Measurements from ENCODE around the gene CCDC106.

Gene CCDC106

DNA sequence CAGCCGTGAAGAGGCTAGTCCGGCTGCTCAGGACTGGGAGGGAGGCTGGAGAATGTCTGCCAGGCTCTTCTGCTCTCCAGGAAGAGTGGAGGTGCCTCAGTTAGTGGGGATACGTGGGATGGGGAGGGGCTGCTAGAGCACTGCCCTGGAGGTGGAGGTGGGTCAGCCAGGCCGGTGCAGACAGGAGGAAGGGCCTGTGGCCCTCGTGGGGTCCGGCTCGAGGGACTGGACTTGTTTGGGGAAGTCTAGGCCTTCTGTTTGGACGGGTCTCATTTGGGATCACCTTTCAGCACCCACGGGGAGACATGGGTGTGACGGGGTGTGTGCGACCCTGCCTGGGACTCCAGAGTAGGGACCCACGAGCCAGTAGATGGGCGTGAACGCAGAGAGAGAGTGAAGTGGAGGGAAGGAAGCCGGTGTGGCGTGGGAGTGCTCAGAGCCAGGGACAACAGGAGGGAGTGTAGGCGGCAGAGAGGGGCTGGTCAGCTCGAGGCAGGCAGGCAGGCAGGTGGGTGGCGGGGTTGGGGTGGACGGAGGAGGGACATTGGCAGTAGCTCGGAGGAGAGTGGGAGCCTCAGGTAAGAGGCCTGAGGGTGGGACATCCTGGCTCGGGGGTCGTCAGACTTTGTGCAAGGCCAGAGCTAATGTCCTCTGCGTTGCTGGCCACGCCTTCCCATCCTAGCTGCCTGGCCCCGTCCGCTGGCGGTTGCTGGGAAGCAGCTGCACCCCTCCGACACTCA is 38.5 kb downstream of the CCDC106 start:
- no peak for DNase-seq

DNA sequence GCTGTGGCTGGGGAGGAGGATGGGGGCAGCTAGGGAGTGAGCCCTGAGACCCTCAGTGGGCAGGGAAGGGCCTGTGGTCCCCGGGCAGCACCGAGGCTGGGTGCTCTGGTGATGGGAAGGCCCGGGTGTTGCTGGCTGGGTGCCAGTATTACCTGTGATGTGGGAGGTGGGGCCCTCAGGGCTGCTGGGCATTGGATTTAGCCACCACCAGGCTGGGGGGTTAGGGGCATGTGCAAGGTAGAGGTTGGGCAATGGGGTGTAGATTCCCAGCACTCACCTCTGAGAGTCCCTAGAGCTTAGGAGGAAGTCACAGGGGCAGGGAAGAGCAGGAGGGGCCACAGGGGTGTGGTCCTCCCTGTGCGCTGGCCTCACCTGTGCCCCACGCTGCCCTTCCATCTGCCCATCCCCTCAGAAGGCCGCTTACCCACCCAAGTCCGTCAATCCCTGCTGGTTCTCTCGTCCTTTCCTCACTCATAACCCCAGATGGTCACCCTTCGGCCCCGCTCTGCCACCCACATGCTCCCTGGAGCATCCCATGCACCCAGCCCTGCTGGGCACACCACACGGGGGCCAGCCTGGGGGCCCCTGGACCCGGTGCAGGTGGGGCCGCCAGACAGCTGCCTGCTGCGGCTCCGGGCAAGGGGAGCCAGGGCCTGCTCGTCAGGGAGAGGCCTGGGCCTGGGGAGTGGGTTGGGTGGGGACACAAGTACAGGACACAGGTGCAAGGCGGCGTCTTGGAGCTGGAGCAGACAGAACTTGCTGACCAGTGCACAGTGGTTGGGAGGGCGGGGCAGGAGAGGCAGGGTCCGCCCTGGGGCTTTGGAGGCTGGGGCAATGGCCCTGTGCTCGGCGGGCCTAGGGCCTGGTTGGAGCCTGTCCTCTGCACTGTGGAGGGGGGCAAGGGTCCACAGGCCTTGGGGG is 39.5 kb downstream of the CCDC106 start:
- no peak for DNase-seq

GRCh38 chr19:55688422-55689218 is 40.6 kb downstream of the CCDC106 start:
- no peak for DNase-seq

- DNase-seq = no peak
Measured at GRCh38 chr19:55689411-55690108, 41.5 kb downstream of the CCDC106 start.

DNA sequence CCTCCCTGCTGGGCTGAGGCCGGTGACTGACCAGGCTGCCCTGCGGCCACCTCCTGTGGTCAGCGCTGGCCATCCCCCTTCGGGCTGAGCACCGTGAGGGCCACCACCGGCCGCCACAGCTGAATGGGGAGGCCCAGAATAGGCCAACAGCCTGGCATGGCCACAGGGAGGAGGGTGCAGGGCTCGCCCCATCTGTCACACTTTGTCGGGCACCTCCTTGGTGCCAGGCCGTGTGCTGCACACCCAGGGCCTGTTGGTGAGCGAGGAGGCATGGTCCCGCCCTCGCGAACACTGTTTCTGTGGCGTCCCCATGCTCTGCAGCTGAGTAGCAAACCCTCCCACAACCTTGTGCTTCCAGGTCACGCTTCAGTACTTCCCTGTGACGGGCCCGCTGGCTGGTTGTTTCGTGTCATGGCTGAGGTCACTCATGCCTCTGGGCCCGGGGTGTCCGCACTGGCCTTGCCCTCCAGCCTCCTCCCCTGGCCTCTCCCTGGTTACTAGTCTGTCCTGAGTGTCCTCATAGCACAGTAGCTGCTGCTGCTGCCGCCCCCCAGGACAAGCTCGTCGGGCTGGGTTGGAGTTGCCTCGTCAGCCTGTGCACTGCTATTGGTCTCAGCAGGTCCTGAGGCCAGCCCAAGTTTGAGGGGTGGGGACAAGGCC is 42.2 kb downstream of the CCDC106 start:
- no peak for DNase-seq

GRCh38 chr19:55690769-55691545 is 42.9 kb downstream of the CCDC106 start:
- no peak for DNase-seq

- DNase-seq = no peak
Measured at GRCh38 chr19:55691561-55692481, 43.8 kb downstream of the CCDC106 start.

- no peak for DNase-seq
Measured at GRCh38 chr19:55692681-55693081, 44.7 kb downstream of the CCDC106 start.

GRCh38 chr19:55693336-55693974 is 45.4 kb downstream of the CCDC106 start:
- DNase-seq = no peak

GRCh38 chr19:55694241-55694655 is 46.2 kb downstream of the CCDC106 start:
- DNase-seq = no peak

- no peak for DNase-seq
Measured at GRCh38 chr19:55694656-55695491, 46.9 kb downstream of the CCDC106 start.

DNA sequence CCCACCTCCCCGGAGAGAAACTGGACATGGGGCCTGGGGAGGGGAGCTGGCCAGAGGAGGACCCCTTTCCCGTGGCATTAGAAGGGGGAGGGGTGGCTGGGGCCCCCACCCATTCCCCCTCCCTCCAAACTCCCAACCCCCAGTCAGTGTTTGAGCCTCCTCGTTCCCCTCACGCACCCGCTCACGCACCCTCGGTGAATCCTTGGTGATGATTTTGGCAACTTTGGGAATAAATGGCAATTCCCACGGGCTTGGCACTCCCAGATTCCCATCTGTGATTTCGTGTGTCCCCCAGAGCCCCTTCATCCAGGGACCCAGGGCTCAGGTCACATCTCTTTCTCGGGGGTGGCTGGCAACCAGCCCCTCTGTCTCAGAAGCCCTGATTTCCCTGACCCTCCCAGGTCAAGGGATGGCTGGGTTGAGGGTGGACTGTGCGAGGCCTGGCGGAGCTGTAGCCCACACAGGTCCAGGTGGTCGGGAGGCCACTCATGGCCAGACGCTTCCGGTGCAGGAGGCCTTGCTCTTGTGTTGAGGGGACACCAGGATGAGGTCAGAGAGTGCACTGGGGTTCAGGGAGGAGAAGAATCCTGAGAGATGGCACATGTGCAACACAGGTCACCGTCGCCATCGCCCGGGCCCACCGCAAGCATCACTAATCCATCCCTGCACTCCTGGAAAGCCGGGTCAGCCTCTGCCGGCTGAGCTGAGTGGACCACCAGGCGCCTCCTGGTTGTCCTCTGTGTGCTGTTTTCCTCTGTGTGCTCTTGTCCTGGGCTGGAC is 47.7 kb downstream of the CCDC106 start:
- DNase-seq = no peak

GRCh38 chr19:55696301-55697068 is 48.5 kb downstream of the CCDC106 start:
- no peak for DNase-seq

GRCh38 chr19:55697069-55697440 is 49.0 kb downstream of the CCDC106 start:
- no peak for DNase-seq

DNA sequence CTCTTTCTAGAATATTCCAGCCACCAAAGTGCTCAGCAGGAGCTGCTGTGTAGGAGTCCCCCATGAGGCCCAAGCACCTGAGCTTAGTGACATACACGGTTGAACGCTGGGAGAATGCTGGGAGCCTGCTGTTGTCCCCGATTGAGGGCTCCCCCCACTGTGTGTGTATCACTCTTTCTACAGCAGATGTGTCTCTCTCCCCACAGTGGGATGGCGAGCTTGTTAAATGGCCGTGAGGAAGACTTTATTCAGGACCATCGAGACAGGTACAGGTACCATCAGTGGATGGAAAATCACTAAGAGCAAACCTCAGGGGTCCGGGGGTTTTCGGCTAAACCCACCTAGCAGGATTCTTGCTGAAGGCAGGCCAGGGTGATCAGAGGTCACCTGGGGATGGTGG is 49.7 kb downstream of the CCDC106 start:
- DNase-seq = no peak

DNA sequence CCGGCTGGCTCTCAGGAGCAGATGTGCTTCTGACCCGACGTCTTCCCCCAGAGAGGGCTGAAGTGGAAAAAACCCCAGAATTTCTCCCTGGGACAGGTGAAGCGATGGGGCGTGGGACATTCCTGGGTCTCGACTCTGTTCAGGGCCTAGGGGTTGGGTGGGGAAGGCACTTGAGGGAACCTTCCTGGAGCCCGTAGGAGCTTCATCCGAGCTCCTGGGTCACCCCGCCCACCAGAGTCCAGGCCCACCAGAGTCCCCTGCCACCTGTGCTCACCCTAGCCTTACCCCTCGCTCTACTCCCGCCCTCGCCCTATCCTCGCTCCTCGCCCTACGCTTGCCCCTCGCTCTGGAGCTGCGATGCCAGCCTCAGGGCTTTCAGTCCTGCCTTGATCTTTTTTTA is 50.2 kb downstream of the CCDC106 start:
- no peak for DNase-seq

GRCh38 chr19:55699221-55699620 is 51.2 kb downstream of the CCDC106 start:
- no peak for DNase-seq
